ENCODE measurements around the gene LPIN1. TPM values are rescaled to one million over a fixed set of nuclear protein-coding genes. Genes with fewer than 3 reads are reported as not detected.

Gene LPIN1
- total and polyA plus RNA-seq, 2 donors (not counting 1 experiment from before 2014, with no cell fraction given), result 36.3 to 99.1 TPM

DNA sequence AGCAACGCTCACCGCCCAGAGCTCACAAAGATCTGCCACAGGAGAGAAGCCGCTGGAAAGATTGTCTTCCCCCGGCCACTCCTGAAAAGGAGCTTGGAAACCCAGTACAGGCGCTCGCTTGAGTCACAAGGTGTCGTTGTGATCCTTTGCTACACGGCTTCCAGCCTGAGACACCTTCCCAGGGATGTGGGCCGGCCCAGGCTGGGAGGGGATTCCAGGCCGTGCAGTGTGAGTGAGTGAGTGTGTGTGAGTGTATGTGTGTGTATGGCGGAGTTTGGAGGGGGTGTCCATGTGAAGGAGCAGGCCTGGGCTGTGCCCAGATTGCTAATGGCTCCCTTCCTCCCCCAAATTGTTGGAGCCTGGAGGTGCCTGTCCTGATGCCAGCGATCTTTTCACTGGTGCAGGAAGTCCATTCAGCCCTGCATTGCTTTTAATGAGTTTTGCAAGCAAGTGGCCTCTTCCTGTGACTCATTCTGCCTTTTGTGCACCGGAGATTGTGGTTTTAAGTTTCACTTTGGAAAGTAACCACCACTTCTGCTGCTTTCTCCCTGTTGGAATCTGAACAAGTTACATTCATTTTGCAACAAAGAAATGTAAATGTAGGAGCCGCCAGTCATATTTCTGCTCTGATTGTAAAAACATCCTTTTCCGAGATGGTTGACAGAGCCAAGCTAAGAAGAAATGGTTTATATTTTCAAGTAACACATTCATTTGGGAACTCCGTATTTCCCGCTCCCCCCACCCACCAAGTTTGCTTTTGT is 83.7 kb downstream of the LPIN1 start:
- H3K4me2 ChIP-seq (replicated peaks; ENCODE audit: low read depth, low read length, poor library complexity, severe bottlenecking), result peak overlapping the region; percentile 68
- peaks cover 0 to 11% (median 11%) of the 10 kb centered on the region in 3 donors for H3K9me3 ChIP-seq (ENCODE audit: control extremely low read depth in 1 of 3, control insufficient read depth in 2 of 3, insufficient read depth in 1 of 3, low read length in 2 of 3)
- peak overlapping the region; percentile 40 to 64 for H3K27ac ChIP-seq (ENCODE audit: low read length in 2 of 2)
- intact Hi-C loops (cut with micrococcal nuclease), result loop anchor here (1.0 kb wide), 5 partner anchors 33 to 1101 kb away; partner anchors contain the start of gene TRIB2
- peak; percentile 59 for ATAC-seq (ENCODE audit: low read depth)
- no peaks in the 10 kb centered on the region for H3K9me3 Mint-ChIP-seq (ENCODE audit: insufficient read depth)
- H3K4me1 Mint-ChIP-seq, result peaks cover 61% of the 10 kb centered on the region
- H3K36me3 ChIP-seq (replicated peaks in 1 of 2; ENCODE audit: control extremely low read depth in 1 of 2, control insufficient read depth in 1 of 2, extremely low read depth in 1 of 2, insufficient read depth in 2 of 2, low read length in 1 of 2), result peaks cover 0 to 12% of the 10 kb centered on the region in 2 experiments
- peaks cover 42 to 63% of the 10 kb centered on the region in 2 donors for H3K4me1 ChIP-seq (ENCODE audit: control insufficient read depth in 2 of 2, insufficient read depth in 2 of 2, low read length in 2 of 2)
- ChIA-PET POLR2A (no interaction called here), CTCF (interaction anchor here (0.9 to 7.3 kb wide), 21 partner anchors 34 to 1191 kb away, joined by 3 to 109 read pairs (median 5); partner anchors contain the start of gene TRIB2)
- DNase-seq, result peak; percentile 58
- 4% methylated on average over 12 of the region's 17 CpGs for WGBS (ENCODE audit: insufficient coverage)
- H3K4me3 Mint-ChIP-seq, result peak overlapping the region; percentile 83
- no peak for TF ChIP-seq EZH2 (IDR thresholded peaks at IDR 0.05; ENCODE audit: borderline replicate concordance, insufficient read depth, low read depth, low read length, poor library complexity, severe bottlenecking)
- TF ChIP-seq, protein P1, sequence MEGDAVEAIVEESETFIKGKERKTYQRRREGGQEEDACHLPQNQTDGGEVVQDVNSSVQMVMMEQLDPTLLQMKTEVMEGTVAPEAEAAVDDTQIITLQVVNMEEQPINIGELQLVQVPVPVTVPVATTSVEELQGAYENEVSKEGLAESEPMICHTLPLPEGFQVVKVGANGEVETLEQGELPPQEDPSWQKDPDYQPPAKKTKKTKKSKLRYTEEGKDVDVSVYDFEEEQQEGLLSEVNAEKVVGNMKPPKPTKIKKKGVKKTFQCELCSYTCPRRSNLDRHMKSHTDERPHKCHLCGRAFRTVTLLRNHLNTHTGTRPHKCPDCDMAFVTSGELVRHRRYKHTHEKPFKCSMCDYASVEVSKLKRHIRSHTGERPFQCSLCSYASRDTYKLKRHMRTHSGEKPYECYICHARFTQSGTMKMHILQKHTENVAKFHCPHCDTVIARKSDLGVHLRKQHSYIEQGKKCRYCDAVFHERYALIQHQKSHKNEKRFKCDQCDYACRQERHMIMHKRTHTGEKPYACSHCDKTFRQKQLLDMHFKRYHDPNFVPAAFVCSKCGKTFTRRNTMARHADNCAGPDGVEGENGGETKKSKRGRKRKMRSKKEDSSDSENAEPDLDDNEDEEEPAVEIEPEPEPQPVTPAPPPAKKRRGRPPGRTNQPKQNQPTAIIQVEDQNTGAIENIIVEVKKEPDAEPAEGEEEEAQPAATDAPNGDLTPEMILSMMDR (IDR thresholded peaks at IDR 0.05), result no peak
- H3K9ac ChIP-seq (ENCODE audit: low read length), result peak overlapping the region; percentile 52
- peak overlapping the region; percentile 75 for H2AFZ ChIP-seq (ENCODE audit: insufficient read depth, low read depth, low read length, poor library complexity, severe bottlenecking)
- peak overlapping the region; percentile 78 for H3K27ac Mint-ChIP-seq
- no peaks in the 10 kb centered on the region for H4K20me1 ChIP-seq (ENCODE audit: control insufficient read depth, insufficient read depth, low read length, poor library complexity, severe bottlenecking)
- H3K27me3 Mint-ChIP-seq, result no peaks in the 10 kb centered on the region
- no peaks in the 10 kb centered on the region for H3K79me2 ChIP-seq (ENCODE audit: control insufficient read depth, insufficient read depth, low read length)
- no peaks in the 10 kb centered on the region for H3K27me3 ChIP-seq (replicated peaks in 1 of 4; ENCODE audit: control extremely low read depth in 1 of 4, control insufficient read depth in 3 of 4, insufficient read depth in 4 of 4, low read length in 3 of 4)
- peak overlapping the region in 4 of 5 experiments; percentile 3 to 34 (median 20) for H3K4me3 ChIP-seq (ENCODE audit: control extremely low read depth in 1 of 5, extremely low read depth in 1 of 5, insufficient read depth in 1 of 5, low read depth in 2 of 5, low read length in 4 of 5)

Measured in B cell (primary cell).